ENCODE results near the gene SERAC1. TPM values are rescaled to one million over a fixed set of nuclear protein-coding genes. Genes with fewer than 3 reads are reported as not detected.

The SERAC1 gene
- total RNA-seq, 1 donor from 2014 or later, result 9.4 TPM

- intact Hi-C loops (cut with DNase I), result no loop called here
- peak; percentile 15 for ATAC-seq
- no peak for DNase-seq (ENCODE audit: low spot score)
Measured at GRCh38 chr6:158086054-158086503, 82.0 kb downstream of the SERAC1 start.

- DNase-seq (ENCODE audit: low spot score), result no peak
Measured at GRCh38 chr6:158085261-158086053, 82.6 kb downstream of the SERAC1 start.

DNA sequence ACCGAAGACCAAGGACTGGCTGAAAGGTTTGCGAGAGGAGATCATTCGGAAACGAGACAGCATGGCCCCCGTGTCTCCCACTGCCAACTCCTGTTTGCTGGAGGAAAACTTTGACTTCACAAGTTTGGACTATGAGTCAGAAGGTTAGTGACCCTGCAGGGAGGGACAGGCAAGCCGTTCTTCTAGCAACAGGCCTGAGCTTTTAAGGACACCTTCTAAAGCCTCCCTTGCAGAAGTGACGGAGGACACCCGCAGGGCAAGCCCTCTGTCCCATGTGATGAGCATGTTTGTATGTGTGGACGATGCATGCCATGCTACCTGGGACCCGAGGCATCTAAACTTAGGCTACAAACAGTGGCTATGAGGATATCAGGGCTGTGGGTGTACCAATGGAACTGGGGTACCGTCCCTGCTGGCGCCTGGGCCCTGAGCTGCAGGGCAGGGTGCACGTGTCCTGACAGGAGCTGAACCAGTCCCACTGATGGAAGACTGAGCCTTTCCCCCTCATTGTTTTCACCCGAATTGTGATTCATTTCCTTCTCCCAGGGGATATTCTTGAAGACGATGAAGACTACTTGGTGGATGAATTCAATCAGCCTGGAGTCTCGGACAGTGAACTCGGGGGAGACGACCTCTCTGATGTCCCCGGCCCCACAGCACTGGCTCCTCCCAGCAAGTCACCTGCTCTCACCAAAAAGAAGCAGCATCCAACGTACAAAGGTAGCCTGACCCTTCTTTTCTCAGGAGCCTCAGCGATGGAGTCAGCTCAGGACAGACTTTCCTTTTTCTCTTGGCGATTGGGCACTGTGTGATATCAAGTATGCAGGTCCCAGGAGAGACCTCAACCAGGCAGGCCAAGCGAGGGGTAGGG lies 84.4 kb downstream of the SERAC1 start:
- ATAC-seq, result no peak
- no peak for DNase-seq (ENCODE audit: low spot score)
- intact Hi-C loops (cut with DNase I), result no loop called here

More at GRCh38 chr6:158085261-158086053, 82.6 kb downstream of the SERAC1 start:
- ATAC-seq, result no peak
- intact Hi-C loops (cut with DNase I), result no loop called here

DNA sequence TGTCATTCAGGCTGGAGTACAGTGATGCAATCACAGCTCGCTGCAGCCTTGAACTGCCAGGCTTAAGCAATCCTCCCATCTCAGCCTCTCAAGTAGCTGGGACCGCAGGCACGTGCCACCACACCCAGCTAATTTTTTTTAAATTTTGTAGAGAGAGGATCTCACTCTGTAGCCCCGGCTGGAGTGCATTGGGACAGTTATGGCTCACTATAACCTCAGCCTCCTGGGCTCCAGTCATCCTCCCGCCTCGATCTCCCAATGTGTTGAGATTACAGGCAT lies 86.5 kb downstream of the SERAC1 start:
- ATAC-seq (no peak), DNase-seq (ENCODE audit: low spot score) (peak; percentile 39)
- intact Hi-C loops (cut with DNase I), result no loop called here

- peak; percentile 31 for DNase-seq (ENCODE audit: low spot score)
- no peak for ATAC-seq
- intact Hi-C loops (cut with DNase I), result no loop called here
Measured at GRCh38 chr6:158080849-158081656, 87.0 kb downstream of the SERAC1 start.

GRCh38 chr6:158078320-158078719 lies 89.7 kb downstream of the SERAC1 start:
- no peak for DNase-seq (ENCODE audit: low spot score)

DNA sequence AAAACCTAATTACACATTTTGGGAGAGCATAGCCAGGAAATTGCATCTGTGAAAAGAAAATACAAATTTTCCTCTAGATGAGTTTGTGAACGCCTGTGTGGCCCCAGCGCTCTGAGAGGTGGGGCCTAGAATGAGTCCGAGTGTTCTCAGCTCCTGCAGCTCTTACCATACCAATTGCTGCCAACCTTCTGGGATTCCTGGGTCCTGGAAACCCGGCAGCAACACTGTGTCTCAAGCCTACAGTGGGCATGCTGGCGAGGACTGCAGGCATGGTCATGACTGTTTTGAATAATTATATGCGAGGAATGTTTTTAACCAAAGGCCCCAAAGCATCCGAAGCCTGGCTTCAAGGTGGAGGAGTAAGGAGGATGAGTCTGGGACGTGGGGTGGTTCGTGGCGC lies 90.4 kb downstream of the SERAC1 start:
- DNase-seq (ENCODE audit: low spot score) (peak; percentile 14), ATAC-seq (no peak)

More at GRCh38 chr6:158078320-158078719, 89.7 kb downstream of the SERAC1 start:
- intact Hi-C loops (cut with DNase I), result no loop called here
- ATAC-seq, result no peak

DNA sequence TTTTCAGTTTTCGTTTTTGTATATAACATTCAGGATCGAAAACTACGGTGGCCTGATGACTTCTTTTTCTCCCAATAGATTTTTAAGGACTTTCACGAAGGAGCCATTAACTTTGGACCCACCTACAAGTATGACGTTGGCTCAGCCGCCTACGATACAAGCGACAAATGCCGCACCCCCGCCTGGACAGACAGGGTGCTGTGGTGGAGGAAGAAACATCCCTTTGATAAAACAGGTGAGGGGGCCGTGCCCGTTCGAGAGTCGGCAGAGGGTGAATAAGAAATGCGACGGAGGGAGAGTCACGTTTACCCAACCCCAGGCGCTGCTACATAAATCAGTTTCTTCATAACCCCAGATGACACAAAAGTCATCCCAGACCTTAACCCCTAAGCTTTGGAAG lies 91.5 kb downstream of the SERAC1 start:
- intact Hi-C loops (cut with DNase I), result no loop called here
- peak; percentile 39 for DNase-seq (ENCODE audit: low spot score)
- no peak for ATAC-seq

More for the DNA sequence above, 90.4 kb downstream of the SERAC1 start:
- intact Hi-C loops (cut with DNase I), result no loop called here

DNA sequence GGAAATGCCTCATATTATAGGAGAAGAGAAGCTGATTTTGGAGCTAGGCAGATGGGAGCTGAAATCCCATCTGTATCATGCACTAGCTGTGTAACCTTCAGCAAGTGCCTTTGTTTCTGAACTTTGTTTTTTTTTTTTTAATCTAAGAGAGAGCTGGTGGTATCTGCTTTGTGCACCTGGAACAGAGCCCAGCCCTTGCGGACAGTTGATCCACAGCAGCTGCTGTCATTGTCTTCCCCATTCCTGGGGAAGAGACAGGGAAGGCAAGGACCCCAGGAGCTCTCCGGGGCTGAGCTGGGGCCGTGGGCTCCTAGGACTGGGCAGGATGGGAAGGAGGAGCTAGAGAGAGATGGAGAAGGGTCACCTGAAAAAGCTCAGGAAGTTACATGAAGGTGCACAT lies 94.3 kb downstream of the SERAC1 start:
- ATAC-seq (no peak), DNase-seq (ENCODE audit: low spot score) (no peak)
- intact Hi-C loops (cut with DNase I), result no loop called here

DNA sequence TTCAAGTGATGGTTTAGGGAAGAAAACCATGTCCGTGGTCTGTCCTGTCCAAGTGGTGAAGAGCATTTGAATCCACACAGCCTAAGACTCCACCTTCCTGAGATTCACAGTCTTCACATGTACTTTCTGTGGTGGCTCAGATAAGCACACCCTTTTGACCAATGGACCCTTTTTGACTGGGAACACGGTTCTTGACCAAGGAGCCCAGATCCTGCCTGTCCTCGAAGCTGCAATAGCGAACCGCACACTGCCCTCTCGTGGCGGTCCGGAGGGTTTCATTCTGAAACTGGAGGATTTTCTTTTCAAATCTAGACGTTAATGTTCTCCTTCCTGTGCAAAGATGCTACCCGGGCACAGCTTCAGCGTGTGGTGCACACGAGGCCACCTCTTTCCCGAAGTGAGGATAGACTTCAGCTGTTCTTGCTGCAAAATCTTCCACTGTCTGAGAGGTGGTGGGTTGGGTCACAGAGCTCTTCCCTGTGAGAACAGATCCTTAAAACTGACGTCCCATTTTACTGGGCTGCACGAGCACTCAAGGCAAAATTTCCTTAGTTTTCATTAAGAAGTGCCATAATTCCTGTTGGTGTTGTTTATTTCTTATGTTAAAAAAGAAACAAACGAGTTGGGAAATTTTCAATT lies 95.9 kb downstream of the SERAC1 start:
- intact Hi-C loops (cut with DNase I), result no loop called here
- DNase-seq (ENCODE audit: low spot score), result peak; percentile 87
- peak; percentile 81 for ATAC-seq

GRCh38 chr6:158071121-158072082 lies 96.7 kb downstream of the SERAC1 start:
- DNase-seq (ENCODE audit: low spot score) (no peak), ATAC-seq (peak; percentile 31)
- intact Hi-C loops (cut with DNase I), result no loop called here

DNA sequence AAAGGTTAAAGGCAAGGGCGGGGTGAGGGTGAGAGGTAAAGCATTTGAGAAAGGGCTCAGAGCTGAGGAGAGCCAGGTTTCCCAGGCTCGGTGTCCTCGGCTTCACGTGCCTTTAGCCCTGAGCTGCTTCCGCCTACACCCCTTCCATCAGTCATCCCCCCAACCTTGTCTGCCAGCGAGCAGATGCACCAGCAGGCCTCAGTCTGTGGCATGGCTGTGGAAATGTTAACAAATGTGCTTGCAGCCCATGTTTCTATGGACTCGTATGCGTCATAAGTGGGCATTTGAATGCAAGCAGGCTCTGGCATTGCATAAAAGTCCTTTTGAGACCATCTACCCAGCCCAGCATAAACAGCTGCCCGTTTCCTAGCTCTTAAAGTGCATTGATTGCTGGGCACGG lies 97.5 kb downstream of the SERAC1 start:
- DNase-seq (ENCODE audit: low spot score), result no peak
- intact Hi-C loops (cut with DNase I), result no loop called here
- no peak for ATAC-seq

DNA sequence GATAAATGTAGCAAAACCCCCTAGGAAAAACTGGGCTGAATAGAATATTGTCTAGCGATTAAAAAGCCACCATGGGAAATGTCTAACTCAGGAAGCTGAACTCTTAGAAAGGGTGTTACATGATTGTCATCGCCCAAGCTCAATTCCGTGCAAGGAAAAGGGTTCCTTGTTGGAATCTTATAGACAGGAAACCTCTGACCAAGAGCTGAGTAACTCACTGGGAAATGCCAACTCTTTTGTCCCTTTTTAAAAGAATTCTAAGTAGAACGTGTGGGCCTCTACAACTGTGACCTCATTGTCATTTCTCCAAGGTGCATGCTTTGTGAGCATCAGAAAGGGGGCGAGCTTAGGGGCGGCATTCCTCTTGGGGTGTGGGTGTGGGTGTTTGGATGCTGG lies 98.3 kb downstream of the SERAC1 start:
- intact Hi-C loops (cut with DNase I), result no loop called here
- DNase-seq (ENCODE audit: low spot score), result no peak
- ATAC-seq, result no peak

- ATAC-seq, result no peak
- no peak for DNase-seq (ENCODE audit: low spot score)
- intact Hi-C loops (cut with DNase I), result no loop called here
Measured at GRCh38 chr6:158068893-158069799, 98.9 kb downstream of the SERAC1 start.

DNA sequence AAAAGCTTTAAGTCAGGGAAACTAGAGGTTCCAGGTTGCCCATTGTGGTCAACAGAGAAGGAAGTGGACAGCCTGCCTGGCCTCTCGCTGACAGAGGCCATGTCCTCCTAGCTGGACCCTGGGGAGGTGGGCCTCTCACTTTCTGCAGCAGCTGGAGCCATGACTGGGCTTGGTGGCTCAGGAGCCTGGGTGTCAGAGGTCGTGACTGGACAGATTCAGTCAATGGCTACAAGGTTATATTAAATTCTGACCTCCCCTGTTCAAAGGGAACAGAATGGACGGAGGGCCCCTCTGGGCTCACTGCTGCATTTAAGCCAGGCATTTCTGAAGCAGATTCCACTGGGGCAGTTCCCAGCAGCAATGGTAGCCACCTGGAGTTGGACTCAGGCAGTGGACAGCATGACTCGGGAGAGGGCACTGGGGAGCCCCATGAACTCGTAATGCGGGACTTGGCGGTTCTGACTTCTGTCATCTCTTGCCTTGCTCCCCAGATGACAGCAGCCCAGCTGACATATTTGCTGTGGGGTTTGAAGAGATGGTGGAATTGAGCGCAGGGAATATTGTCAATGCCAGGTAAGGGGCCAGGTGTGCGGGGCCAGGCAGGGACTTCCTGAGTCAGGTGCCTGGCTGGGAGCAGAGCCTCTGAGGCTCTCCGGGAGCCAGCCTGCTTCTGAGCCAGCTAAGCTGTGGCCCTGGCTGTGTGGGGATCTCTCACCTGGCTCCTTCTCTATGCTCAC lies 99.7 kb downstream of the SERAC1 start:
- intact Hi-C loops (cut with DNase I), result no loop called here
- no peak for ATAC-seq
- no peak for DNase-seq (ENCODE audit: low spot score)

GRCh38 chr6:158067436-158068015 lies 100.5 kb downstream of the SERAC1 start:
- DNase-seq (ENCODE audit: low spot score) (no peak), ATAC-seq (no peak)
- intact Hi-C loops (cut with DNase I), result no loop called here

All from sciatic nerve (tissue), 2 donors.